MCF 10A (cell line): ENCODE measurements around the gene AP4E1. TPM values are rescaled to one million over a fixed set of nuclear protein-coding genes. Genes with fewer than 3 reads are reported as not detected.

Experiments
- BruUV-seq: library from RNA; stranded (reverse); fragments of 400-500 nt; replicated peaks from 2 replicates; lab custom pipeline; 2021; lab: Mats Ljungman, UMichigan
- CTCF ChIA-PET: fragments of 300-600 bp; sonication (Branson Sonifier 250); formaldehyde crosslinking; extraction: SDS; loops from one replicate; lab custom pipeline; 2021; ENCODE audit warnings: antibody characterized with exemption, inconsistent platforms; lab: Yijun Ruan, JAX
- POLR2A ChIA-PET: fragments of 300-600, 350-650 bp; sonication (Branson Sonifier 250); formaldehyde crosslinking; extraction: SDS; loops from one replicate; lab custom pipeline; 2020; ENCODE audit warnings: antibody characterized with exemption, inconsistent platforms; lab: Yijun Ruan, JAX
- DNase-seq: peaks from one replicate; pipeline ENCODE4 v3.0.0-alpha.2; 2018; ENCODE audit not compliant: unreplicated experiment
- H3K27ac Mint-ChIP-seq: one replicate; pipeline ENCODE4 v1.8.0; 2022; ENCODE audit warnings: mild to moderate bottlenecking, low read depth, mixed read lengths; ENCODE audit not compliant: unreplicated experiment
- H3K27me3 Mint-ChIP-seq: one replicate; pipeline ENCODE4 v1.8.0; 2022; ENCODE audit warnings: mixed read lengths; ENCODE audit not compliant: insufficient read depth, unreplicated experiment
- H3K36me3 Mint-ChIP-seq: one replicate; pipeline ENCODE4 v1.8.0; 2022; ENCODE audit warnings: mild to moderate bottlenecking, moderate library complexity, mixed read lengths; ENCODE audit not compliant: insufficient read depth, unreplicated experiment
- H3K4me1 Mint-ChIP-seq: one replicate; pipeline ENCODE4 v1.8.0; 2022; ENCODE audit warnings: mixed read lengths; ENCODE audit not compliant: insufficient read depth, unreplicated experiment
- H3K4me3 Mint-ChIP-seq: one replicate; pipeline ENCODE4 v1.8.0; 2022; ENCODE audit warnings: mild to moderate bottlenecking, moderate library complexity, mixed read lengths; ENCODE audit not compliant: unreplicated experiment
- H3K9me3 Mint-ChIP-seq: one replicate; pipeline ENCODE4 v1.8.0; 2022; ENCODE audit warnings: mixed read lengths; ENCODE audit not compliant: unreplicated experiment
- intact Hi-C: fragments of 100-400 bp; cut with micrococcal nuclease; formaldehyde crosslinking; loops from 2 replicates; pipeline ENCODE4 v1.14.1; 2022
- total RNA-seq: library from RNA; stranded (reverse); gene quantifications from 2 replicates; pipeline ENCODE4 v1.2.3, GENCODE V29; 2022
- TF ChIP-seq, protein P1 (sequence below): fragments of 200-600 bp; IDR thresholded peaks from one replicate; pipeline ENCODE4 v1.8.0; 2022; ENCODE audit warnings: antibody characterized with exemption, mild to moderate bottlenecking; ENCODE audit not compliant: unreplicated experiment

Gene AP4E1
- total RNA-seq, 1 experiment from 2014 or later: 28.2 TPM

GRCh38 chr15:51038162-51038973 is 129.9 kb downstream of the AP4E1 start:
- ChIA-PET POLR2A (interaction anchor here (0.7 to 1.0 kb wide), 3 partner anchors 8 to 25 kb away, joined by 3 read pairs; no protein-coding TSS in a partner anchor), CTCF (no interaction called here)
- peaks cover 10% of the 10 kb centered on the region for H3K4me1 Mint-ChIP-seq
- TF ChIP-seq, protein P1, sequence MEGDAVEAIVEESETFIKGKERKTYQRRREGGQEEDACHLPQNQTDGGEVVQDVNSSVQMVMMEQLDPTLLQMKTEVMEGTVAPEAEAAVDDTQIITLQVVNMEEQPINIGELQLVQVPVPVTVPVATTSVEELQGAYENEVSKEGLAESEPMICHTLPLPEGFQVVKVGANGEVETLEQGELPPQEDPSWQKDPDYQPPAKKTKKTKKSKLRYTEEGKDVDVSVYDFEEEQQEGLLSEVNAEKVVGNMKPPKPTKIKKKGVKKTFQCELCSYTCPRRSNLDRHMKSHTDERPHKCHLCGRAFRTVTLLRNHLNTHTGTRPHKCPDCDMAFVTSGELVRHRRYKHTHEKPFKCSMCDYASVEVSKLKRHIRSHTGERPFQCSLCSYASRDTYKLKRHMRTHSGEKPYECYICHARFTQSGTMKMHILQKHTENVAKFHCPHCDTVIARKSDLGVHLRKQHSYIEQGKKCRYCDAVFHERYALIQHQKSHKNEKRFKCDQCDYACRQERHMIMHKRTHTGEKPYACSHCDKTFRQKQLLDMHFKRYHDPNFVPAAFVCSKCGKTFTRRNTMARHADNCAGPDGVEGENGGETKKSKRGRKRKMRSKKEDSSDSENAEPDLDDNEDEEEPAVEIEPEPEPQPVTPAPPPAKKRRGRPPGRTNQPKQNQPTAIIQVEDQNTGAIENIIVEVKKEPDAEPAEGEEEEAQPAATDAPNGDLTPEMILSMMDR: no peak
- intact Hi-C loops: no loop called here
- H3K27ac Mint-ChIP-seq: no peak overlapping the region
- H3K36me3 Mint-ChIP-seq: no peaks in the 10 kb centered on the region
- no peaks in the 10 kb centered on the region for H3K27me3 Mint-ChIP-seq
- no peak overlapping the region for H3K4me3 Mint-ChIP-seq
- no TSS peak for BruUV-seq
- peak; percentile 31 for DNase-seq
- H3K9me3 Mint-ChIP-seq: peaks cover 7% of the 10 kb centered on the region

DNA sequence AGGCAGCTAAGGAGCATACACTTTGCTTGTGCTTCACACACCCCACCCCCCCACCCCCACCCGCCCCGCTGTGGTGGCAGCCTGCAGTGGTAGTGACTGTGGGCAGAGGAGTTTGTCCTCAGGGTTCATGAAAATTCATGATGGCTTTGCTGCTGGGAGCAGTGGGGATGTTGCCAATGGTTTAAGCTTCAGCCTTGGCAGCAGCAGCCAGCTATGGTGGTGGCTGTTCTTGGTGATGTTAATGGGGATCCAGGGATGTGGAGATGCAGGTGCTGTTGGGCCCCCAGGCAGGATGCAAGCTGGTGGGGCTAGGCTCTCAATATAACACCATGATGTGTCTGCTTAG is 130.5 kb downstream of the AP4E1 start:
- Mint-ChIP-seq H3K4me3 (no peak overlapping the region), H3K36me3 (no peaks in the 10 kb centered on the region), H3K9me3 (peaks cover 7% of the 10 kb centered on the region), H3K27me3 (no peaks in the 10 kb centered on the region), H3K27ac (no peak overlapping the region), H3K4me1 (peaks cover 10% of the 10 kb centered on the region)
- intact Hi-C loops: no loop called here
- CTCF ChIA-PET: no interaction called here
- POLR2A ChIA-PET: interaction anchor here (1.0 kb wide), 2 partner anchors 9 to 24 kb away, joined by 3 read pairs; no protein-coding TSS in a partner anchor
- TF ChIP-seq, protein P1: no peak
- DNase-seq: no peak
- no TSS peak for BruUV-seq

DNA sequence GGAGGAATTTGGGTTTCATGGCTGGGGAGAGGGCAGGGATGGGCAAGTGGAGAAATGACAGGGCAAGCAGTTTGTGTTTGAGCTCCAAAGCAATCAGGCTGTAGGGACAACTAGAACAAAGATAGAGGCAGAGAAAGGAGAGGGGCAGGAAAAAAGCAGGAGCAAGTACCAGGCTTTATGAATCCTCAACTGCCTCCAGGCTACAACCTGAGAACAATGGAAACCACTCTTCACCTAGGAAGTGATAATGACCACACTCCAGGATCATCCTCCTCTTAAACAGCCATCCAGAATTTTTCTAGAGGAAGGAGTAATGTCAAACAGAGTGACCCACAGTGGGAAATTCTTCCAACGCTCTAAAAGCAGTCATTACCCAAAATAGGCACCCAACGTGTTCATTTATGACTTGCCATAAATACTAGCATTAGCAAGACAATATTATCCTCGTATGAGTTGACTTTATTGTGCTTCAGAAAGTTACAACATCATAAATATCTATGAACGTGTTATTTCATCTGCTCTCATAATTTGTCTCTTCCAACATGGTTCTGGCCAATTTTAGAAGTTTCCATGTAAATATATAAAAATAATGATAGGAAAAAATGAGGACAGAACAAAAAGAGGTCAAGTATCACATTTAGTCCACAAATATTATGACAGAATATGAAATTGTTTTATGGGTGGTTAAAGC is 135.7 kb downstream of the AP4E1 start:
- no peaks in the 10 kb centered on the region for H3K36me3 Mint-ChIP-seq
- intact Hi-C loops: no loop called here

More for the DNA sequence above, 135.7 kb downstream of the AP4E1 start:
- ChIA-PET CTCF (interaction anchor here (0.6 kb wide), 1 partner anchor 33 kb away, joined by 3 read pairs; no protein-coding TSS in a partner anchor), POLR2A (interaction anchor here (1.2 kb wide), 1 partner anchor 51 kb away, joined by 3 read pairs; no protein-coding TSS in a partner anchor)
- no peak for DNase-seq
- Mint-ChIP-seq H3K9me3 (no peaks in the 10 kb centered on the region), H3K4me3 (no peak overlapping the region), H3K27me3 (no peaks in the 10 kb centered on the region), H3K4me1 (no peaks in the 10 kb centered on the region), H3K27ac (no peak overlapping the region)
- BruUV-seq: no TSS peak
- TF ChIP-seq, protein P1: no peak
